HepG2 (cell line): ENCODE data around the gene MRPL20. TPM values are rescaled to one million over a fixed set of nuclear protein-coding genes. Genes with fewer than 3 reads are reported as not detected.

Source experiments
- ARID4A ChIP-seq: sonication (generic); formaldehyde crosslinking; IDR thresholded peaks from 2 replicates; pipeline ENCODE4 v1.5.0; 2020; ENCODE audit warnings: mild to moderate bottlenecking, missing genetic modification reagents, borderline replicate concordance
- ATF2 ChIP-seq: sonication (generic); formaldehyde crosslinking; IDR thresholded peaks from 2 replicates; pipeline ENCODE4 v1.4.0; 2020; ENCODE audit warnings: missing genetic modification reagents
- BRF2 ChIP-seq: sonication (generic); formaldehyde crosslinking; IDR thresholded peaks from 2 replicates; pipeline ENCODE4 v1.8.1; 2022; ENCODE audit warnings: mild to moderate bottlenecking, missing genetic modification reagents
- HNF1B ChIP-seq: sonication (generic); formaldehyde crosslinking; IDR thresholded peaks from 2 replicates; pipeline ENCODE4 v1.5.1; 2020; ENCODE audit warnings: mild to moderate bottlenecking, moderate library complexity, missing genetic modification reagents
- SCMH1 ChIP-seq: sonication (generic); formaldehyde crosslinking; IDR thresholded peaks from 2 replicates; pipeline ENCODE4 v1.9.0; 2021; ENCODE audit warnings: missing genetic modification reagents, mild to moderate bottlenecking, borderline replicate concordance
- SMC3 ChIP-seq: IDR thresholded peaks from 2 replicates; pipeline ENCODE4 v1.6.1; 2011; ENCODE audit warnings: low read length, improper control_type of control experiment
- ZNF20 ChIP-seq: sonication (generic); formaldehyde crosslinking; IDR thresholded peaks from 2 replicates; pipeline ENCODE4 v1.4.0; 2020; ENCODE audit warnings: mild to moderate bottlenecking, moderate library complexity, missing genetic modification reagents
- ZNF30 ChIP-seq: sonication (generic); formaldehyde crosslinking; IDR thresholded peaks from 2 replicates; pipeline ENCODE4 v1.5.0; 2020; ENCODE audit warnings: mild to moderate bottlenecking, missing genetic modification reagents
- ZNF34 ChIP-seq: sonication (generic); formaldehyde crosslinking; IDR thresholded peaks from 2 replicates; pipeline ENCODE4 v1.4.0; 2020; ENCODE audit warnings: mild to moderate bottlenecking, missing genetic modification reagents, borderline replicate concordance
- ZNF510 ChIP-seq: sonication (generic); formaldehyde crosslinking; IDR thresholded peaks from 2 replicates; pipeline ENCODE4 v1.4.0; 2020; ENCODE audit warnings: low read depth, mild to moderate bottlenecking, missing genetic modification reagents
- ZNF549 ChIP-seq: sonication (generic); formaldehyde crosslinking; IDR thresholded peaks from 2 replicates; pipeline ENCODE4 v1.5.0; 2020; ENCODE audit warnings: missing genetic modification reagents
- ZNF564 ChIP-seq: sonication (generic); formaldehyde crosslinking; IDR thresholded peaks from 2 replicates; pipeline ENCODE4 v1.8.1; 2023; ENCODE audit warnings: mild to moderate bottlenecking, missing genetic modification reagents
- polyA plus RNA-seq, 8 experiments: library from polyadenylated mRNA; depleted of rRNA in 3 of 8; stranded (reverse) in 7 of 8; unstranded in 1 of 8; fragments of >200 nt; fragmentation: Illumina TruSeq in 4 of 8; extraction: Trizol in 4 of 8; gene quantifications; 2 replicates each; pipeline versions ENCODE4 v1.2.1 to v1.2.3, GENCODE V29; 2011 to 2016; ENCODE audit warnings: low read depth in 4 of 8, missing spikeins in 1 of 8, mixed read lengths in 1 of 8; ENCODE audit not compliant: insufficient read depth in 1 of 8
- total RNA-seq, 5 experiments: library from RNA; depleted of rRNA; stranded (reverse); fragments of >200 nt; fragmentation: Illumina TruSeq; extraction: Trizol; gene quantifications; 2 replicates each; pipeline ENCODE4 v1.2.3, GENCODE V29; 2016; ENCODE audit warnings: low read depth in 1 of 5

The MRPL20 gene
- total and polyA plus RNA-seq, 2 of the 13 experiments (the other 11 are each of a cell fraction or from before 2014, with no cell fraction given), result 59.2 to 127 TPM

- peak; percentile 96 for TF ChIP-seq ARID4A (CRISPR knock-in tag)
- TF ChIP-seq HNF1B (CRISPR knock-in tag), result peak; percentile 94
- peak; percentile 85 for TF ChIP-seq ATF2 (CRISPR knock-in tag)
- no peak for TF ChIP-seq ZNF30
- peak; percentile 81; the same call in 1 of the 2 replicates for TF ChIP-seq ZNF34
- peak; percentile 67; the same call in 1 of the 2 replicates for TF ChIP-seq ZNF564 (CRISPR knock-in tag)
- no peak for TF ChIP-seq BRF2 (CRISPR knock-in tag)
- peak; percentile 19; the same call in 1 of the 2 replicates for TF ChIP-seq SMC3
- no peak for TF ChIP-seq SCMH1
- no peak; the same call in 1 of the 2 replicates for TF ChIP-seq ZNF510 (CRISPR knock-in tag)
- TF ChIP-seq ZNF549, result no peak
- no peak for TF ChIP-seq ZNF20 (CRISPR knock-in tag)
Observed at GRCh38 chr1:1432951-1433803, 26.1 kb upstream of the MRPL20 start (continued).
